ENCODE data around the gene KHNYN.
"Not testable (repeated sequence)": the region's sequence is repeated elsewhere in the genome, so short reads cannot be mapped to it uniquely, and the experiment has no call there.

KHNYN gene

GRCh38 chr14:24437736-24438067 is 7.9 kb downstream of the KHNYN start:
- DNase-seq (ENCODE audit: low read depth), result no peak

- no peak for DNase-seq (ENCODE audit: low read depth)
Measured at GRCh38 chr14:24438223-24439097, 8.7 kb downstream of the KHNYN start.

GRCh38 chr14:24439257-24439656 is 9.5 kb downstream of the KHNYN start:
- DNase-seq (ENCODE audit: low read depth), result no peak

GRCh38 chr14:24439830-24440605 is 10.3 kb downstream of the KHNYN start:
- no peak for DNase-seq (ENCODE audit: low read depth)

GRCh38 chr14:24440606-24441399 is 11.0 kb downstream of the KHNYN start:
- no peak for DNase-seq (ENCODE audit: low read depth)

- DNase-seq (ENCODE audit: low read depth), result no peak
Measured at GRCh38 chr14:24441485-24441884, 11.7 kb downstream of the KHNYN start.

GRCh38 chr14:24441904-24442239 is 12.1 kb downstream of the KHNYN start:
- DNase-seq (ENCODE audit: low read depth), result no peak

- DNase-seq (ENCODE audit: low read depth), result peak; percentile 95
Measured at GRCh38 chr14:24442240-24443052, 12.7 kb downstream of the KHNYN start, which contains the start of gene SDR39U1. Gene SDR39U1, minus strand, starts transcription at chr14:24442776. Its CDS starts 7 bp downstream, at chr14:24442769.

GRCh38 chr14:24443053-24443665 is 13.4 kb downstream of the KHNYN start:
- no peak for DNase-seq (ENCODE audit: low read depth)

GRCh38 chr14:24450828-24451227 is 21.1 kb downstream of the KHNYN start:
- DNase-seq (ENCODE audit: low read depth), result not testable (repeated sequence)

- no peak for DNase-seq (ENCODE audit: low read depth)
Measured at GRCh38 chr14:24456980-24457379, 27.2 kb downstream of the KHNYN start.

GRCh38 chr14:24458736-24459135 is 29.0 kb downstream of the KHNYN start:
- no peak for DNase-seq (ENCODE audit: low read depth)

GRCh38 chr14:24459331-24459730 is 29.6 kb downstream of the KHNYN start:
- DNase-seq (ENCODE audit: low read depth), result no peak

GRCh38 chr14:24461336-24461735 is 31.6 kb downstream of the KHNYN start:
- no peak for DNase-seq (ENCODE audit: low read depth)

- DNase-seq (ENCODE audit: low read depth), result no peak
Measured at GRCh38 chr14:24463017-24463883, 33.5 kb downstream of the KHNYN start.

GRCh38 chr14:24463884-24464785 is 34.4 kb downstream of the KHNYN start:
- DNase-seq (ENCODE audit: low read depth), result no peak

GRCh38 chr14:24465368-24465767 is 35.6 kb downstream of the KHNYN start:
- DNase-seq (ENCODE audit: low read depth), result no peak

GRCh38 chr14:24465805-24466204 is 36.1 kb downstream of the KHNYN start:
- no peak for DNase-seq (ENCODE audit: low read depth)

- not testable (repeated sequence) for DNase-seq (ENCODE audit: low read depth)
Measured at GRCh38 chr14:24470450-24470849, 40.7 kb downstream of the KHNYN start.

Data from T follicular helper cell (primary cell).